Measurements from ENCODE around the gene CSH2. TPM values are rescaled to one million over a fixed set of nuclear protein-coding genes. Genes with fewer than 3 reads are reported as not detected.
A peak's percentile ranks its signal among the peaks of the same experiment; 100 is the strongest.

CSH2 gene
- total and polyA plus RNA-seq, 2 of the 13 experiments (the other 11 are each of a cell fraction or from before 2014, with no cell fraction given): not detected

DNA sequence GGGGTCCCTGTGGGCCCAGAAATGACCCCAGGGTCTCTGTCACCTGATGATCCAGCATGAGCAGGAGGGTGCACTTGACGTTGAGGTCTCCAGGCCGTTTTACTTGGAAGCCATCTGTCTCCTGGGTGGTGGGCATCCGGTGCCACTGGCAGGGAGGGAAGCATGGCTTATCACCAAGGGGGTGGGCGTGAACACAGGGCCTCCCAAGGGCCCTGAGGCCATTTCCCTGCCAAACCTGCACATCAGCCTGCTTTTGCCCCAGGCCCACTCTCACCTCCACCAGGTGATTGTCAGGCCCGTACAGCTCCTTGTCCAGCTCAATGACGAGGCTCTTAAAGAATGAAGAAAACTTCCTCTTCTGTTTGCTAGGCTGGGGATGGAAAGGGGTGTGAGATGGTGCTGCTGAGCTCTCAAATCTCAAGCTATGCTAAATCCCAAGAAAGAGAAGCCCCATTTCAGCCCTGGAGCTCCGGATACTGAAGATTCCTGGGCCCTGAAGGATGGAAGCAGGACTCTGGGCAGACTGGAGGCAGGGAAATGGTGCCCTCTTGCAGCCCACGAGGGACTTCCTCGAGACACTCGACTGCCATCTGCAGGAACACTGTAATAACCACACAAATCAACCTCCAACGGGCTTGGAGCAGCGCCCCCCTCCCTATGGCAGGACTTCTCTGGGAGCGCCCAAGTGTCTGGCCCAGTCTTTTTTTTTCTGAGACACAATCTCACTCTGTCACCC, 38.9 kb downstream of the CSH2 start (continued):
- TF ChIP-seq ZSCAN29 (CRISPR knock-in tag; conservative IDR thresholded peaks at IDR 0.05) (no peak), KLF16 (CRISPR knock-in tag; IDR thresholded peaks at IDR 0.05) (0 out of 4 replicates have a peak, but pooled peaks of 1 of the 2 experiments have one; percentile 33), IKZF1 (IDR thresholded peaks at IDR 0.05) (no peak), TBX2 (CRISPR knock-in tag; IDR thresholded peaks at IDR 0.05; ENCODE audit: borderline replicate concordance) (no peak), ZNF430 (CRISPR knock-in tag; IDR thresholded peaks at IDR 0.05) (no peak), NR0B2 (CRISPR knock-in tag; IDR thresholded peaks at IDR 0.05) (no peak), ELF3 (CRISPR knock-in tag; IDR thresholded peaks at IDR 0.05) (peak; percentile 61), ZNF761 (CRISPR knock-in tag; conservative IDR thresholded peaks at IDR 0.05) (no peak), RAD21 (CRISPR knock-in tag; IDR thresholded peaks at IDR 0.05) (peak; percentile 64), ZUFSP (CRISPR knock-in tag; IDR thresholded peaks at IDR 0.05; ENCODE audit: borderline replicate concordance) (no peak), AGO2 (optimal IDR thresholded peaks at IDR 0.05; ENCODE audit: low read depth, low read length) (peak; percentile 71), ZNF280B (CRISPR knock-in tag; IDR thresholded peaks at IDR 0.05; ENCODE audit: borderline replicate concordance) (no peak), MED8 (CRISPR knock-in tag; IDR thresholded peaks at IDR 0.05; ENCODE audit: insufficient replicate concordance) (no peak), CBFB (CRISPR knock-in tag; IDR thresholded peaks at IDR 0.05) (no peak), FOXA1 (IDR thresholded peaks at IDR 0.05) (no peak), FOXA1 (CRISPR knock-in tag; IDR thresholded peaks at IDR 0.05) (no peak; the same call in 1 of the 2 replicates), SMC3 (IDR thresholded peaks at IDR 0.05; ENCODE audit: low read length) (peak; percentile 59; the same call in 1 of the 2 replicates), PHF8 (CRISPR knock-in tag; IDR thresholded peaks at IDR 0.05) (peak; percentile 23; the same call in 1 of the 2 replicates), ZFX (CRISPR knock-in tag; IDR thresholded peaks at IDR 0.05; ENCODE audit: low read depth) (no peak), IRF2 (CRISPR knock-in tag; IDR thresholded peaks at IDR 0.05) (0 out of 2 replicates have a peak, but pooled peaks have one; percentile 44)
- TF ChIP-seq, protein P1, sequence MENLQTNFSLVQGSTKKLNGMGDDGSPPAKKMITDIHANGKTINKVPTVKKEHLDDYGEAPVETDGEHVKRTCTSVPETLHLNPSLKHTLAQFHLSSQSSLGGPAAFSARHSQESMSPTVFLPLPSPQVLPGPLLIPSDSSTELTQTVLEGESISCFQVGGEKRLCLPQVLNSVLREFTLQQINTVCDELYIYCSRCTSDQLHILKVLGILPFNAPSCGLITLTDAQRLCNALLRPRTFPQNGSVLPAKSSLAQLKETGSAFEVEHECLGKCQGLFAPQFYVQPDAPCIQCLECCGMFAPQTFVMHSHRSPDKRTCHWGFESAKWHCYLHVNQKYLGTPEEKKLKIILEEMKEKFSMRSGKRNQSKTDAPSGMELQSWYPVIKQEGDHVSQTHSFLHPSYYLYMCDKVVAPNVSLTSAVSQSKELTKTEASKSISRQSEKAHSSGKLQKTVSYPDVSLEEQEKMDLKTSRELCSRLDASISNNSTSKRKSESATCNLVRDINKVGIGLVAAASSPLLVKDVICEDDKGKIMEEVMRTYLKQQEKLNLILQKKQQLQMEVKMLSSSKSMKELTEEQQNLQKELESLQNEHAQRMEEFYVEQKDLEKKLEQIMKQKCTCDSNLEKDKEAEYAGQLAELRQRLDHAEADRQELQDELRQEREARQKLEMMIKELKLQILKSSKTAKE (CRISPR knock-in tag; IDR thresholded peaks at IDR 0.05; ENCODE audit: borderline replicate concordance): no peak
- TF ChIP-seq, protein P2, sequence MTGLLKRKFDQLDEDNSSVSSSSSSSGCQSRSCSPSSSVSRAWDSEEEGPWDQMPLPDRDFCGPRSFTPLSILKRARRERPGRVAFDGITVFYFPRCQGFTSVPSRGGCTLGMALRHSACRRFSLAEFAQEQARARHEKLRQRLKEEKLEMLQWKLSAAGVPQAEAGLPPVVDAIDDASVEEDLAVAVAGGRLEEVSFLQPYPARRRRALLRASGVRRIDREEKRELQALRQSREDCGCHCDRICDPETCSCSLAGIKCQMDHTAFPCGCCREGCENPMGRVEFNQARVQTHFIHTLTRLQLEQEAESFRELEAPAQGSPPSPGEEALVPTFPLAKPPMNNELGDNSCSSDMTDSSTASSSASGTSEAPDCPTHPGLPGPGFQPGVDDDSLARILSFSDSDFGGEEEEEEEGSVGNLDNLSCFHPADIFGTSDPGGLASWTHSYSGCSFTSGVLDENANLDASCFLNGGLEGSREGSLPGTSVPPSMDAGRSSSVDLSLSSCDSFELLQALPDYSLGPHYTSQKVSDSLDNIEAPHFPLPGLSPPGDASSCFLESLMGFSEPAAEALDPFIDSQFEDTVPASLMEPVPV (CRISPR knock-in tag; IDR thresholded peaks at IDR 0.05): no peak
